ENCODE data around the gene NUTF2. TPM values are rescaled to one million over a fixed set of nuclear protein-coding genes. Genes with fewer than 3 reads are reported as not detected.

Gene NUTF2
- total RNA-seq, 1 experiment from 2014 or later, result 200 TPM

DNA sequence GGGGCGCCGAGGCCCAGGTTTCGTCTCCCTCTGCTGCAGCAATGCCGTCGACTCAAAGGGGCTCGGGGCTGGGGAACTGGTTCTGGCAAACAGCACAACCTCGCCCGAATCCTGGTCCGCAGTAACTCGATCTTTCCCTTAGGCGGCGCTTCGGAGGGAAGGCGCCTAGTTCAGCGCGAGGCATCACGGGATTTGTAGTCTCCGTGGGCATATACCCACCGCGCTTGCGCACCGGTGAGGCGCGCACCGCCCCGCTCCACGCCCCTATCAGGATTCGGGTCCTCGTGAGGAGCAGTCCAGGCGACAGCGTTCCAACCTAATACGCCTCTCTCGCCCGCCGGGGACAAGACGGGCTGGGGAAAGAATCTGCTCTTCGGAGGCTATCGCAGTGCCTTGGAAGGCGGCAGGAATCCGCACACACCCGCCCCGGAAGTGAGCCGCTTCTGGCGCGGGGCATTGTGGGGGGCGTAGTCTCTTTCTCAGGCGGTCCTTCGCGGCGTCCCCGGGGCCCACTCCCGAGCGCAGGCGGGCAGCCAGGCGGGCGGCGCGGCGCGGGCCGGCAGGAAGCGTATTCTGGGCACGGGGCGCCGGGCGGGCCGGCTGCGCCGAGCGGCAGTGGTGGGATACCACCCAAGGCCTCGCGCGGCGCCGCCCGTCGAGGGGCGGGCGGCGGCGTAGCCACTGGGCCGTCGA lies 4.8 kb upstream of the NUTF2 start, which contains the start of gene THAP11 (continued):
- TF ChIP-seq, protein P1, sequence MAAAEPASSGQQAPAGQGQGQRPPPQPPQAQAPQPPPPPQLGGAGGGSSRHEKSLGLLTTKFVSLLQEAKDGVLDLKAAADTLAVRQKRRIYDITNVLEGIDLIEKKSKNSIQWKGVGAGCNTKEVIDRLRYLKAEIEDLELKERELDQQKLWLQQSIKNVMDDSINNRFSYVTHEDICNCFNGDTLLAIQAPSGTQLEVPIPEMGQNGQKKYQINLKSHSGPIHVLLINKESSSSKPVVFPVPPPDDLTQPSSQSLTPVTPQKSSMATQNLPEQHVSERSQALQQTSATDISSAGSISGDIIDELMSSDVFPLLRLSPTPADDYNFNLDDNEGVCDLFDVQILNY (CRISPR knock-in tag; IDR thresholded peaks at IDR 0.05), result peak; percentile 56; the same call in 1 of the 2 replicates

DNA sequence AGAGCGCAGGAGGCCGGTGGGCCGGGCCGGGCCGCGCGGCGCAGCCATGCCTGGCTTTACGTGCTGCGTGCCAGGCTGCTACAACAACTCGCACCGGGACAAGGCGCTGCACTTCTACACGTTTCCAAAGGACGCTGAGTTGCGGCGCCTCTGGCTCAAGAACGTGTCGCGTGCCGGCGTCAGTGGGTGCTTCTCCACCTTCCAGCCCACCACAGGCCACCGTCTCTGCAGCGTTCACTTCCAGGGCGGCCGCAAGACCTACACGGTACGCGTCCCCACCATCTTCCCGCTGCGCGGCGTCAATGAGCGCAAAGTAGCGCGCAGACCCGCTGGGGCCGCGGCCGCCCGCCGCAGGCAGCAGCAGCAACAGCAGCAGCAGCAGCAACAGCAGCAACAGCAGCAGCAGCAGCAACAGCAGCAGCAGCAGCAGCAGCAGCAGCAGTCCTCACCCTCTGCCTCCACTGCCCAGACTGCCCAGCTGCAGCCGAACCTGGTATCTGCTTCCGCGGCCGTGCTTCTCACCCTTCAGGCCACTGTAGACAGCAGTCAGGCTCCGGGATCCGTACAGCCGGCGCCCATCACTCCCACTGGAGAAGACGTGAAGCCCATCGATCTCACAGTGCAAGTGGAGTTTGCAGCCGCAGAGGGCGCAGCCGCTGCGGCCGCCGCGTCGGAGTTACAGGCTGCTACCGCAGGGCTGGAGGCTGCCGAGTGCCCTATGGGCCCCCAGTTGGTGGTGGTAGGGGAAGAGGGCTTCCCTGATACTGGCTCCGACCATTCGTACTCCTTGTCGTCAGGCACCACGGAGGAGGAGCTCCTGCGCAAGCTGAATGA lies 4.0 kb upstream of the NUTF2 start:
- peak; percentile 59 for DNase-seq (ENCODE audit: low spot score)
- ChIA-PET POLR2A (interaction anchor here (1.5 kb wide), 1 partner anchor 26 kb away, joined by 4 read pairs; no protein-coding TSS in a partner anchor), CTCF (interaction anchor here (0.8 to 4.4 kb wide), 5 partner anchors 23 to 243 kb away, joined by 3 to 58 read pairs (median 16); partner anchors contain the start of genes NFATC3 and NRN1L)
- Mint-ChIP-seq H3K4me1 (peaks cover 43% of the 10 kb centered on the region), H3K36me3 (no peaks in the 10 kb centered on the region), H3K9me3 (no peaks in the 10 kb centered on the region), H3K4me3 (peak overlapping the region; percentile 94), H3K27me3 (ENCODE audit: low read depth) (no peaks in the 10 kb centered on the region), H3K27ac (peak overlapping the region; percentile 91)
- peak; percentile 1 for ATAC-seq
- TF ChIP-seq, protein P2, sequence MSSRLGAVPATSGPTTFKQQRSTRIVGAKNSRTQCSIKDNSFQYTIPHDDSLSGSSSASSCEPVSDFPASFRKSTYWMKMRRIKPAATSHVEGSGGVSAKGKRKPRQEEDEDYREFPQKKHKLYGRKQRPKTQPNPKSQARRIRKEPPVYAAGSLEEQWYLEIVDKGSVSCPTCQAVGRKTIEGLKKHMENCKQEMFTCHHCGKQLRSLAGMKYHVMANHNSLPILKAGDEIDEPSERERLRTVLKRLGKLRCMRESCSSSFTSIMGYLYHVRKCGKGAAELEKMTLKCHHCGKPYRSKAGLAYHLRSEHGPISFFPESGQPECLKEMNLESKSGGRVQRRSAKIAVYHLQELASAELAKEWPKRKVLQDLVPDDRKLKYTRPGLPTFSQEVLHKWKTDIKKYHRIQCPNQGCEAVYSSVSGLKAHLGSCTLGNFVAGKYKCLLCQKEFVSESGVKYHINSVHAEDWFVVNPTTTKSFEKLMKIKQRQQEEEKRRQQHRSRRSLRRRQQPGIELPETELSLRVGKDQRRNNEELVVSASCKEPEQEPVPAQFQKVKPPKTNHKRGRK (CRISPR knock-in tag; IDR thresholded peaks at IDR 0.05; ENCODE audit: borderline replicate concordance), result no peak
- no peak for TF ChIP-seq NR3C1 (CRISPR knock-in tag; conservative IDR thresholded peaks at IDR 0.05; ENCODE audit: low read depth)
- TF ChIP-seq, protein P3, sequence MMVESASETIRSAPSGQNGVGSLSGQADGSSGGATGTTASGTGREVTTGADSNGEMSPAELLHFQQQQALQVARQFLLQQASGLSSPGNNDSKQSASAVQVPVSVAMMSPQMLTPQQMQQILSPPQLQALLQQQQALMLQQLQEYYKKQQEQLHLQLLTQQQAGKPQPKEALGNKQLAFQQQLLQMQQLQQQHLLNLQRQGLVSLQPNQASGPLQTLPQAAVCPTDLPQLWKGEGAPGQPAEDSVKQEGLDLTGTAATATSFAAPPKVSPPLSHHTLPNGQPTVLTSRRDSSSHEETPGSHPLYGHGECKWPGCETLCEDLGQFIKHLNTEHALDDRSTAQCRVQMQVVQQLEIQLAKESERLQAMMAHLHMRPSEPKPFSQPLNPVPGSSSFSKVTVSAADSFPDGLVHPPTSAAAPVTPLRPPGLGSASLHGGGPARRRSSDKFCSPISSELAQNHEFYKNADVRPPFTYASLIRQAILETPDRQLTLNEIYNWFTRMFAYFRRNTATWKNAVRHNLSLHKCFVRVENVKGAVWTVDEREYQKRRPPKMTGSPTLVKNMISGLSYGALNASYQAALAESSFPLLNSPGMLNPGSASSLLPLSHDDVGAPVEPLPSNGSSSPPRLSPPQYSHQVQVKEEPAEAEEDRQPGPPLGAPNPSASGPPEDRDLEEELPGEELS (CRISPR knock-in tag; IDR thresholded peaks at IDR 0.05), result peak; percentile 82; the same call in 1 of the 2 replicates
- TF ChIP-seq EMX1 (CRISPR knock-in tag; IDR thresholded peaks at IDR 0.05), result no peak
- no peak for TF ChIP-seq FOXJ3 (CRISPR knock-in tag; IDR thresholded peaks at IDR 0.05; ENCODE audit: borderline replicate concordance)
- TF ChIP-seq ZNF121 (CRISPR knock-in tag; IDR thresholded peaks at IDR 0.05), result no peak
- TF ChIP-seq ZNF138 (CRISPR knock-in tag; conservative IDR thresholded peaks at IDR 0.05), result no peak
- no peak for TF ChIP-seq ZNF416 (CRISPR knock-in tag; IDR thresholded peaks at IDR 0.05)
- no peak; the same call in 1 of the 2 replicates for TF ChIP-seq SP1 (CRISPR knock-in tag; conservative IDR thresholded peaks at IDR 0.05)
- no peak for TF ChIP-seq NR2C2 (CRISPR knock-in tag; IDR thresholded peaks at IDR 0.05)
- TF ChIP-seq, protein P4, sequence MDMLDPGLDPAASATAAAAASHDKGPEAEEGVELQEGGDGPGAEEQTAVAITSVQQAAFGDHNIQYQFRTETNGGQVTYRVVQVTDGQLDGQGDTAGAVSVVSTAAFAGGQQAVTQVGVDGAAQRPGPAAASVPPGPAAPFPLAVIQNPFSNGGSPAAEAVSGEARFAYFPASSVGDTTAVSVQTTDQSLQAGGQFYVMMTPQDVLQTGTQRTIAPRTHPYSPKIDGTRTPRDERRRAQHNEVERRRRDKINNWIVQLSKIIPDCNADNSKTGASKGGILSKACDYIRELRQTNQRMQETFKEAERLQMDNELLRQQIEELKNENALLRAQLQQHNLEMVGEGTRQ (CRISPR knock-in tag; IDR thresholded peaks at IDR 0.05), result no peak
- TF ChIP-seq MXD4 (CRISPR knock-in tag; IDR thresholded peaks at IDR 0.05; ENCODE audit: borderline replicate concordance), result no peak
- TF ChIP-seq, protein P5, sequence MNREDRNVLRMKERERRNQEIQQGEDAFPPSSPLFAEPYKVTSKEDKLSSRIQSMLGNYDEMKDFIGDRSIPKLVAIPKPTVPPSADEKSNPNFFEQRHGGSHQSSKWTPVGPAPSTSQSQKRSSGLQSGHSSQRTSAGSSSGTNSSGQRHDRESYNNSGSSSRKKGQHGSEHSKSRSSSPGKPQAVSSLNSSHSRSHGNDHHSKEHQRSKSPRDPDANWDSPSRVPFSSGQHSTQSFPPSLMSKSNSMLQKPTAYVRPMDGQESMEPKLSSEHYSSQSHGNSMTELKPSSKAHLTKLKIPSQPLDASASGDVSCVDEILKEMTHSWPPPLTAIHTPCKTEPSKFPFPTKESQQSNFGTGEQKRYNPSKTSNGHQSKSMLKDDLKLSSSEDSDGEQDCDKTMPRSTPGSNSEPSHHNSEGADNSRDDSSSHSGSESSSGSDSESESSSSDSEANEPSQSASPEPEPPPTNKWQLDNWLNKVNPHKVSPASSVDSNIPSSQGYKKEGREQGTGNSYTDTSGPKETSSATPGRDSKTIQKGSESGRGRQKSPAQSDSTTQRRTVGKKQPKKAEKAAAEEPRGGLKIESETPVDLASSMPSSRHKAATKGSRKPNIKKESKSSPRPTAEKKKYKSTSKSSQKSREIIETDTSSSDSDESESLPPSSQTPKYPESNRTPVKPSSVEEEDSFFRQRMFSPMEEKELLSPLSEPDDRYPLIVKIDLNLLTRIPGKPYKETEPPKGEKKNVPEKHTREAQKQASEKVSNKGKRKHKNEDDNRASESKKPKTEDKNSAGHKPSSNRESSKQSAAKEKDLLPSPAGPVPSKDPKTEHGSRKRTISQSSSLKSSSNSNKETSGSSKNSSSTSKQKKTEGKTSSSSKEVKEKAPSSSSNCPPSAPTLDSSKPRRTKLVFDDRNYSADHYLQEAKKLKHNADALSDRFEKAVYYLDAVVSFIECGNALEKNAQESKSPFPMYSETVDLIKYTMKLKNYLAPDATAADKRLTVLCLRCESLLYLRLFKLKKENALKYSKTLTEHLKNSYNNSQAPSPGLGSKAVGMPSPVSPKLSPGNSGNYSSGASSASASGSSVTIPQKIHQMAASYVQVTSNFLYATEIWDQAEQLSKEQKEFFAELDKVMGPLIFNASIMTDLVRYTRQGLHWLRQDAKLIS (CRISPR knock-in tag; IDR thresholded peaks at IDR 0.05; ENCODE audit: borderline replicate concordance), result no peak
- TF ChIP-seq, protein P6, sequence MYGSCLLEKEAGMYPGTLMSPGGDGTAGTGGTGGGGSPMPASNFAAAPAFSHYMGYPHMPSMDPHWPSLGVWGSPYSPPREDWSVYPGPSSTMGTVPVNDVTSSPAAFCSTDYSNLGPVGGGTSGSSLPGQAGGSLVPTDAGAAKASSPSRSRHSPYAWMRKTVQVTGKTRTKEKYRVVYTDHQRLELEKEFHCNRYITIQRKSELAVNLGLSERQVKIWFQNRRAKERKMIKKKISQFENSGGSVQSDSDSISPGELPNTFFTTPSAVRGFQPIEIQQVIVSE (CRISPR knock-in tag; IDR thresholded peaks at IDR 0.05; ENCODE audit: borderline replicate concordance), result no peak
- no peak for TF ChIP-seq ZNF232 (CRISPR knock-in tag; IDR thresholded peaks at IDR 0.05)
- TF ChIP-seq ZNF423 (CRISPR knock-in tag; IDR thresholded peaks at IDR 0.05), result no peak
- TF ChIP-seq, protein P7, sequence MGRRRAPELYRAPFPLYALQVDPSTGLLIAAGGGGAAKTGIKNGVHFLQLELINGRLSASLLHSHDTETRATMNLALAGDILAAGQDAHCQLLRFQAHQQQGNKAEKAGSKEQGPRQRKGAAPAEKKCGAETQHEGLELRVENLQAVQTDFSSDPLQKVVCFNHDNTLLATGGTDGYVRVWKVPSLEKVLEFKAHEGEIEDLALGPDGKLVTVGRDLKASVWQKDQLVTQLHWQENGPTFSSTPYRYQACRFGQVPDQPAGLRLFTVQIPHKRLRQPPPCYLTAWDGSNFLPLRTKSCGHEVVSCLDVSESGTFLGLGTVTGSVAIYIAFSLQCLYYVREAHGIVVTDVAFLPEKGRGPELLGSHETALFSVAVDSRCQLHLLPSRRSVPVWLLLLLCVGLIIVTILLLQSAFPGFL (CRISPR knock-in tag; IDR thresholded peaks at IDR 0.05; ENCODE audit: borderline replicate concordance), result no peak
- peak; percentile 70; the same call in 1 of the 2 replicates for TF ChIP-seq TCF7 (CRISPR knock-in tag; IDR thresholded peaks at IDR 0.05; ENCODE audit: low read depth)

Measured in WTC11 (cell line).